ENCODE measurements around the gene MS4A18.

- TF ChIP-seq EZH2 (IDR thresholded peaks at IDR 0.05; ENCODE audit: insufficient read depth, poor library complexity, severe bottlenecking) = no peak
- TF ChIP-seq EZH2phosphoT487 (IDR thresholded peaks at IDR 0.05; ENCODE audit: insufficient read depth, low read depth) = no peak
These were observed 62.5 kb downstream of the MS4A18 start for GRCh38 chr11:60786811-60787567.
